PC-9 (cell line): ENCODE data around the gene NDUFS6. TPM values are rescaled to one million over a fixed set of nuclear protein-coding genes. Genes with fewer than 3 reads are reported as not detected.

ENCODE experiments used
- BruUV-seq: library from RNA; stranded (reverse); fragments of 400-500 nt; replicated peaks from 2 replicates; lab custom pipeline; 2021; lab: Mats Ljungman, UMichigan
- CTCF ChIA-PET: fragments of 300-600 bp; sonication (Branson Sonifier 250); formaldehyde crosslinking; loops from one replicate; lab custom pipeline; 2022; ENCODE audit warnings: antibody characterized with exemption; lab: Charles Lee
- POLR2A ChIA-PET: fragments of 300-600 bp; sonication (Branson Sonifier 250); formaldehyde crosslinking; loops from one replicate; lab custom pipeline; 2022; ENCODE audit warnings: antibody characterized with exemption; ENCODE audit not compliant: unreplicated experiment; lab: Charles Lee
- DNase-seq, 2 experiments: peaks; one replicate each; pipeline versions ENCODE4 v3.0.0 to v3.0.0-alpha.2; 2015 to 2022; ENCODE audit warnings: mixed read lengths in 1 of 2
- H2AFZ ChIP-seq: fragments of 200-600 bp; sonication (generic); 2 replicates; pipeline ENCODE4 v1.8.1; 2017; ENCODE audit warnings: antibody characterized with exemption
- H3F3A ChIP-seq: fragments of 200-600 bp; sonication (generic); 2 replicates; pipeline ENCODE4 v1.8.1; 2017; ENCODE audit warnings: antibody characterized with exemption, mild to moderate bottlenecking, low read depth; ENCODE audit not compliant: insufficient read depth
- H3K27ac ChIP-seq: fragments of 200-600 bp; sonication (generic); 2 replicates; pipeline ENCODE4 v1.6.1; 2016; ENCODE audit warnings: mixed run types
- H3K27me3 ChIP-seq: fragments of 200-600 bp; sonication (generic); 2 replicates; pipeline ENCODE4 v1.6.1; 2016; ENCODE audit warnings: low read depth, mixed run types; ENCODE audit not compliant: insufficient read depth
- H3K36me3 ChIP-seq: fragments of 200-600 bp; sonication (generic); 2 replicates; pipeline ENCODE4 v1.6.1; 2016; ENCODE audit warnings: low read depth, mixed run types
- H3K4me1 ChIP-seq: fragments of 200-600 bp; sonication (generic); replicated peaks from 2 replicates; pipeline ENCODE4 v1.6.1; 2016; ENCODE audit warnings: mixed run types; ENCODE audit not compliant: insufficient read depth
- H3K4me2 ChIP-seq: fragments of 200-600 bp; sonication (generic); 2 replicates; pipeline ENCODE4 v1.6.1; 2017; ENCODE audit warnings: mixed run types
- H3K4me3 ChIP-seq: fragments of 200-600 bp; sonication (generic); 2 replicates; pipeline ENCODE4 v1.6.1; 2016; ENCODE audit warnings: mixed run types
- H3K79me2 ChIP-seq: fragments of 200-600 bp; sonication (generic); 2 replicates; pipeline ENCODE4 v1.6.1; 2017; ENCODE audit warnings: low read depth, mixed run types
- H3K9me2 ChIP-seq: fragments of 200-600 bp; sonication (generic); 2 replicates; pipeline ENCODE4 v1.8.1; 2017; ENCODE audit warnings: mild to moderate bottlenecking; ENCODE audit not compliant: insufficient read depth
- H3K9me3 ChIP-seq: fragments of 200-600 bp; sonication (generic); 2 replicates; pipeline ENCODE4 v1.8.1; 2016; ENCODE audit warnings: low read depth; ENCODE audit not compliant: insufficient read depth
- H4K20me1 ChIP-seq: fragments of 200-600 bp; sonication (generic); 2 replicates; pipeline ENCODE4 v1.8.1; 2017; ENCODE audit not compliant: insufficient read depth
- EZH2 ChIP-seq: fragments of 200-600 bp; sonication (generic); IDR thresholded peaks from 2 replicates; pipeline ENCODE4 v1.8.0; 2017; ENCODE audit warnings: antibody characterized with exemption, low read depth
- intact Hi-C: fragments of 100-400 bp; cut with micrococcal nuclease; formaldehyde crosslinking; loops from one replicate; pipeline ENCODE4 v1.10.0; 2022; ENCODE audit not compliant: unreplicated experiment
- total RNA-seq: library from RNA; stranded (reverse); gene quantifications from 2 replicates; pipeline ENCODE4 v1.2.3, GENCODE V29; 2021
- TF ChIP-seq, protein P1 (sequence below): fragments of 200-600 bp; sonication (generic); conservative IDR thresholded peaks from 2 replicates; pipeline ENCODE4 v1.6.1; 2017; ENCODE audit warnings: mixed run types, antibody characterized with exemption, mild to moderate bottlenecking, moderate library complexity

Gene NDUFS6
- total RNA-seq, 1 experiment from 2014 or later, result 153 TPM

DNA sequence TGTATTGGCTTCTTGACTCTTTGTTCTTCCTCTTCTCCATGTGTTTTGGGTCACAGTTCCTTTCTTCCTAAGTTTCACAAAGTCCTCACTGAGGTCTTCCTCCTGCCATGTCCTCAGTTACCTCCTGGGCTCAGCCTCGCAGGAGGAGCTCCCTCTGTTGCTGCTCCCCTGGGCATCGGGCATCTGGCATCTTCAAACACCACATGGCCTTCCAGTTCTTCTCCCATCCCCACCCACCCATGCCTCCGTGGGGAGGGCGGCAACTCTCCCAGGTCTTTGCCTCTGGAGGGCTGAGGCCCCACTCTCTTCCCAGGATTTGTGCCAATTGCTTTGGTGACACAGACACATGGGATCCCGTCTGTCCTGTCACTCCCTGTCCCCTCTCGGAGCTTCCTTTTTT lies 24.4 kb upstream of the NDUFS6 start:
- Histone ChIP-seq H3K4me2 (no peak overlapping the region), H3F3A (no peaks in the 10 kb centered on the region), H3K79me2 (no peaks in the 10 kb centered on the region), H3K4me3 (no peak overlapping the region), H2AFZ (no peak overlapping the region), H4K20me1 (peaks cover 4% of the 10 kb centered on the region; the same call in 1 of the 2 replicates), H3K27me3 (peaks cover 96% of the 10 kb centered on the region), H3K4me1 (no peaks in the 10 kb centered on the region), H3K36me3 (no peaks in the 10 kb centered on the region), H3K9me2 (no peaks in the 10 kb centered on the region), H3K9me3 (no peaks in the 10 kb centered on the region), H3K27ac (no peak overlapping the region)
- no TSS peak for BruUV-seq
- TF ChIP-seq, protein P1, sequence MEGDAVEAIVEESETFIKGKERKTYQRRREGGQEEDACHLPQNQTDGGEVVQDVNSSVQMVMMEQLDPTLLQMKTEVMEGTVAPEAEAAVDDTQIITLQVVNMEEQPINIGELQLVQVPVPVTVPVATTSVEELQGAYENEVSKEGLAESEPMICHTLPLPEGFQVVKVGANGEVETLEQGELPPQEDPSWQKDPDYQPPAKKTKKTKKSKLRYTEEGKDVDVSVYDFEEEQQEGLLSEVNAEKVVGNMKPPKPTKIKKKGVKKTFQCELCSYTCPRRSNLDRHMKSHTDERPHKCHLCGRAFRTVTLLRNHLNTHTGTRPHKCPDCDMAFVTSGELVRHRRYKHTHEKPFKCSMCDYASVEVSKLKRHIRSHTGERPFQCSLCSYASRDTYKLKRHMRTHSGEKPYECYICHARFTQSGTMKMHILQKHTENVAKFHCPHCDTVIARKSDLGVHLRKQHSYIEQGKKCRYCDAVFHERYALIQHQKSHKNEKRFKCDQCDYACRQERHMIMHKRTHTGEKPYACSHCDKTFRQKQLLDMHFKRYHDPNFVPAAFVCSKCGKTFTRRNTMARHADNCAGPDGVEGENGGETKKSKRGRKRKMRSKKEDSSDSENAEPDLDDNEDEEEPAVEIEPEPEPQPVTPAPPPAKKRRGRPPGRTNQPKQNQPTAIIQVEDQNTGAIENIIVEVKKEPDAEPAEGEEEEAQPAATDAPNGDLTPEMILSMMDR, result no peak
- TF ChIP-seq EZH2, result no peak
- intact Hi-C loops, result no loop called here
- ChIA-PET POLR2A (interaction anchor here (0.7 kb wide), 1 partner anchor 14 kb away, joined by 4 read pairs; no protein-coding TSS in a partner anchor), CTCF (interaction anchor here (0.9 kb wide), 1 partner anchor 13 kb away, joined by 4 read pairs; no protein-coding TSS in a partner anchor)
- no peak for DNase-seq

GRCh38 chr5:1777281-1778137 lies 23.7 kb upstream of the NDUFS6 start:
- Histone ChIP-seq H3K27me3 (peaks cover 96% of the 10 kb centered on the region), H3K27ac (no peak overlapping the region), H3K4me2 (no peak overlapping the region), H3K79me2 (no peaks in the 10 kb centered on the region), H3K4me1 (no peaks in the 10 kb centered on the region), H3K4me3 (no peak overlapping the region), H4K20me1 (peaks cover 4% of the 10 kb centered on the region; the same call in 1 of the 2 replicates), H3F3A (no peaks in the 10 kb centered on the region), H3K36me3 (no peaks in the 10 kb centered on the region), H2AFZ (no peak overlapping the region), H3K9me3 (no peaks in the 10 kb centered on the region), H3K9me2 (no peaks in the 10 kb centered on the region)
- TF ChIP-seq EZH2, result no peak
- TF ChIP-seq, protein P1, result no peak
- BruUV-seq, result no TSS peak
- POLR2A ChIA-PET, result no interaction called here
- intact Hi-C loops, result no loop called here
- DNase-seq, result no peak
- CTCF ChIA-PET, result interaction anchor here (0.9 kb wide), 1 partner anchor 14 kb away, joined by 4 read pairs; no protein-coding TSS in a partner anchor

- H3K27me3 ChIP-seq, result peaks cover 96% of the 10 kb centered on the region
- no peak overlapping the region for H3K4me2 ChIP-seq
- TF ChIP-seq EZH2, result no peak; the same call in none of the 2 replicates
- TF ChIP-seq, protein P1, result no peak
- ChIA-PET CTCF (no interaction called here), POLR2A (no interaction called here)
- H4K20me1 ChIP-seq, result no peaks in the 10 kb centered on the region; the same call in 1 of the 2 replicates
- H2AFZ ChIP-seq, result no peak overlapping the region
- H3K4me1 ChIP-seq, result no peaks in the 10 kb centered on the region
- H3K9me2 ChIP-seq, result no peaks in the 10 kb centered on the region
- no peaks in the 10 kb centered on the region for H3K36me3 ChIP-seq
- no peak overlapping the region for H3K4me3 ChIP-seq
- intact Hi-C loops, result no loop called here
- BruUV-seq, result no TSS peak
- no peaks in the 10 kb centered on the region for H3K79me2 ChIP-seq
- DNase-seq, result no peak
- H3F3A ChIP-seq, result no peaks in the 10 kb centered on the region
- H3K27ac ChIP-seq, result no peak overlapping the region
- H3K9me3 ChIP-seq, result no peaks in the 10 kb centered on the region
These were observed 22.8 kb upstream of the NDUFS6 start for GRCh38 chr5:1778138-1779020.
